CD14-positive monocyte (primary cell): ENCODE measurements around the gene TACR1. TPM values are rescaled to one million over a fixed set of nuclear protein-coding genes. Genes with fewer than 3 reads are reported as not detected.

ENCODE experiments used
- DNase-seq, 3 donors: peaks; one replicate each; pipeline ENCODE4 v3.0.0-alpha.2; 2011 to 2022
- H2AFZ ChIP-seq: 2 replicates; pipeline ENCODE4 v1.6.0; 2012; ENCODE audit warnings: mild to moderate bottlenecking, low read depth, low read length, inconsistent platforms; ENCODE audit not compliant: insufficient read depth, poor library complexity, severe bottlenecking
- H3K27ac ChIP-seq, 2 donors: 1 replicate in 1 of 2; 2 replicates in 1 of 2; pipeline ENCODE4 v1.5.1; 2012 to 2013; ENCODE audit warnings: low read length in 2 of 2, control low read depth in 1 of 2, inconsistent platforms in 1 of 2, low read depth in 1 of 2, mild to moderate bottlenecking in 1 of 2
- H3K27me3 ChIP-seq, 2 donors: one replicate each; pipeline versions ENCODE4 v1.6.0 to v1.6.1; 2011 to 2013; ENCODE audit warnings: low read length in 2 of 2; ENCODE audit not compliant: control insufficient read depth in 2 of 2, insufficient read depth in 2 of 2
- H3K36me3 ChIP-seq, 2 donors: replicated peaks in 1 of 2; 1 replicate in 1 of 2; 2 replicates in 1 of 2; pipeline versions ENCODE4 v1.5.1 to v1.6.1; 2012 to 2013; ENCODE audit warnings: low read length in 2 of 2, control low read depth in 1 of 2, inconsistent platforms in 1 of 2, mild to moderate bottlenecking in 1 of 2; ENCODE audit not compliant: insufficient read depth in 2 of 2, control insufficient read depth in 1 of 2
- H3K4me1 ChIP-seq, 2 donors: 1 replicate in 1 of 2; 2 replicates in 1 of 2; pipeline versions ENCODE4 v1.5.1 to v1.6.1; 2012 to 2013; ENCODE audit warnings: low read length in 2 of 2, control low read depth in 1 of 2, inconsistent platforms in 1 of 2, mild to moderate bottlenecking in 1 of 2, moderate library complexity in 1 of 2; ENCODE audit not compliant: insufficient read depth in 2 of 2, control insufficient read depth in 1 of 2
- H3K4me2 ChIP-seq: replicated peaks from 2 replicates; pipeline ENCODE3; 2012; ENCODE audit warnings: low read length, moderate library complexity, mild to moderate bottlenecking; ENCODE audit not compliant: poor library complexity, severe bottlenecking; ENCODE audit errors: extremely low read depth
- H3K4me3 ChIP-seq, 3 experiments: fragments of 200-600 bp in 1 of 3; sonication (generic) in 1 of 3; replicated peaks in 1 of 3; 1 replicate in 2 of 3; 2 replicates in 1 of 3; pipeline ENCODE4 v1.5.1; 2011 to 2013; ENCODE audit warnings: low read length in 3 of 3, mild to moderate bottlenecking in 3 of 3, control low read depth in 2 of 3, low read depth in 2 of 3, inconsistent platforms in 1 of 3, moderate library complexity in 1 of 3
- H3K79me2 ChIP-seq: 2 replicates; pipeline ENCODE4 v1.6.0; 2012; ENCODE audit warnings: mild to moderate bottlenecking, control low read depth, inconsistent platforms, low read length, moderate library complexity; ENCODE audit not compliant: insufficient read depth
- H3K9ac ChIP-seq: 2 replicates; pipeline ENCODE4 v1.6.0; 2017; ENCODE audit warnings: low read length, mild to moderate bottlenecking; ENCODE audit not compliant: insufficient read depth, poor library complexity, severe bottlenecking
- H3K9me3 ChIP-seq, 2 donors: replicated peaks in 1 of 2; 1 replicate in 1 of 2; 2 replicates in 1 of 2; pipeline versions ENCODE4 v1.5.1 to v1.6.1; 2012 to 2013; ENCODE audit warnings: low read length in 2 of 2, control low read depth in 1 of 2; ENCODE audit not compliant: control insufficient read depth in 1 of 2, insufficient read depth in 1 of 2
- H4K20me1 ChIP-seq: 2 replicates; pipeline ENCODE4 v1.6.0; 2012; ENCODE audit warnings: mild to moderate bottlenecking, low read length, control low read depth, moderate library complexity; ENCODE audit not compliant: insufficient read depth
- H3K27ac Mint-ChIP-seq, 7 donors: one replicate each; pipeline ENCODE4 v1.8.0; 2020; ENCODE audit warnings: mild to moderate bottlenecking in 7 of 7, mixed read lengths in 7 of 7, moderate library complexity in 6 of 7, inconsistent platforms in 2 of 7
- H3K27me3 Mint-ChIP-seq, 3 donors: one replicate each; pipeline ENCODE4 v1.8.0; 2021 to 2022; ENCODE audit warnings: low read depth in 3 of 3, mild to moderate bottlenecking in 3 of 3, mixed read lengths in 3 of 3, moderate library complexity in 3 of 3, inconsistent platforms in 1 of 3
- H3K36me3 Mint-ChIP-seq, 2 donors: one replicate each; pipeline ENCODE4 v1.8.0; 2020; ENCODE audit warnings: mixed read lengths in 2 of 2, inconsistent platforms in 1 of 2, mild to moderate bottlenecking in 1 of 2
- H3K4me1 Mint-ChIP-seq: one replicate; pipeline ENCODE4 v1.8.0; 2020; ENCODE audit warnings: mild to moderate bottlenecking, mixed read lengths
- H3K4me3 Mint-ChIP-seq, 2 donors: one replicate each; pipeline ENCODE4 v1.8.0; 2020; ENCODE audit warnings: mild to moderate bottlenecking in 2 of 2, mixed read lengths in 2 of 2, moderate library complexity in 1 of 2
- H3K9me3 Mint-ChIP-seq, 7 donors: one replicate each; pipeline ENCODE4 v1.8.0; 2020 to 2022; ENCODE audit warnings: mixed read lengths in 7 of 7, mild to moderate bottlenecking in 6 of 7, moderate library complexity in 6 of 7, inconsistent platforms in 2 of 7
- CTCF ChIP-seq: fragments of 200-600 bp; IDR thresholded peaks from one replicate; pipeline ENCODE4 v1.8.0; 2022; ENCODE audit warnings: antibody characterized with exemption, mild to moderate bottlenecking
- WGBS: methylation state at CpG from one replicate; pipeline ENCODE4 v1.1.5; 2013; ENCODE audit warnings: missing lambda C conversion rate; ENCODE audit not compliant: insufficient coverage; 5-methylcytosine and 5-hydroxymethylcytosine counted together
- intact Hi-C, 2 donors: fragments of 100-400 bp; cut with micrococcal nuclease; formaldehyde crosslinking; loops; one replicate each; pipeline versions ENCODE4 v1.15.0 to v1.15.1; 2023
- polyA plus RNA-seq, 3 donors: library from polyadenylated mRNA; depleted of rRNA in 1 of 3; unstranded in 2 of 3; stranded (reverse) in 1 of 3; fragments of 300-500 nt in 2 of 3; fragments of >200 nt in 1 of 3; fragmentation: Illumina TruSeq in 2 of 3; gene quantifications; 1 replicate in 2 of 3; 2 replicates in 1 of 3; pipeline ENCODE4 v1.2.3, GENCODE V29; 2012 to 2021

The TACR1 gene
- polyA plus RNA-seq, 3 donors = not detected

DNA sequence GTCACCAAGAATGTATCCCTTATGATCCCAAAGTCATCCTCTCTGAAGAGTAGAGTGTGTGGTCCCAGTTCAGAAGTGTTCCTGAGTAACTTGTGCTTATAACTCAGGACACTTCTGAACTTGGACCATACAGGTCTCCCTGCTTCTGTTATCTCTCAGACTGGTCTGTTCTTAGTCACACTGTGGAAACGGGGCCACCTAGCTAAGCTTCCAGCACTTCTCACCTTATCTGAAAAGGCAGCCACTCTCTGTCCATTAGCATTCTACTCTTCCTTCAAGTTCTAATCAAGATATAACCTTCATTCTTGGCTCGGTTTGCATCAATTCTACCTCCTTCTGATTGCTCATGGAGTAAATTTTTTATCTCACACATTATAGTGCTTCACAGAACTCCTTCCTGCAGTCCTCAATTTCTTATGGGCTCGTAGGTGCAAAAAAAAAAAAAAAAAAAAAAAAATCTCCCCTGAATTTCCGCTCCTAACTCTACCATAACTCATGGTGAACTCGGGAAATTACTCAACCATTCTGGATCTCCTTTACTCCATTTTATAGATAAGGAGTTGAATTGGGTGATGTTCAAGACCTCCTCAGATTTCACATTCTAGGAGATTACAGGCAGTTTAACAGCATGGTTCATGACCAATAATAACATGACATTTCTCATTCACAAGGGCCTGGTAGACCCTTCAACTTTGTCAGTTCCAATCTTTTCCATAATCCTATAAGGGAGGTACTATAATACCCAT lies 108.4 kb downstream of the TACR1 start:
- Histone ChIP-seq H3K4me2 (no peak overlapping the region), H3K9me3 (no peaks in the 10 kb centered on the region), H4K20me1 (no peaks in the 10 kb centered on the region), H3K9ac (no peak overlapping the region), H3K27me3 (no peaks in the 10 kb centered on the region), H2AFZ (no peak overlapping the region), H3K36me3 (no peaks in the 10 kb centered on the region), H3K27ac (no peak overlapping the region), H3K4me1 (no peaks in the 10 kb centered on the region), H3K4me3 (no peak overlapping the region), H3K79me2 (no peaks in the 10 kb centered on the region)
- DNase-seq = no peak
- TF ChIP-seq CTCF = no peak
- H3K9me3 Mint-ChIP-seq = peaks cover 0 to 3% (median 0%) of the 10 kb centered on the region in 7 donors
- intact Hi-C loops = no loop called here
- H3K36me3 Mint-ChIP-seq = no peaks in the 10 kb centered on the region
- H3K27ac Mint-ChIP-seq = no peak overlapping the region
- no peak overlapping the region for H3K4me3 Mint-ChIP-seq
- H3K27me3 Mint-ChIP-seq = peaks cover 0 to 4% (median 4%) of the 10 kb centered on the region in 3 donors
- H3K4me1 Mint-ChIP-seq = no peaks in the 10 kb centered on the region
- 80% methylated on average over 1 of the region's 5 CpGs for WGBS

DNA sequence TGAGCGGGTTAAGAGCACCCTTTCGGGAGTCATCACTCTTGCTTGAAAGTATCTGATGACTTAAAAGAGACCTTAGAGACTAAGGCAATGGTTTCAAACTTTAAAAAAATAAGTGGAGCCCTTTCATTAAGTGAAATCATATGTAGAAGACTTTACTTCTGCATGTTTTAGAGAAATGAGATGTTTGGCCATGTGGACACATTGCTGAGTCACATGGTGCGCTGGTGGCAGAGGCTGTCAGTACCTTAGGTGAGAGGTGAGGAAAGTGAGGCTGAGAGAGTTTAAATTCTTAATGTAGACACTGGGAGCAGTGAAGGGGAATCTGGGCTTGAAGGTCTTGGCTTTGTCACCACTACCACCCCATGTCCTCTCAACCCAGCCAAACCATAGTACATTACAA lies 109.8 kb downstream of the TACR1 start:
- Histone ChIP-seq H3K4me2 (no peak overlapping the region), H4K20me1 (no peaks in the 10 kb centered on the region), H3K27ac (no peak overlapping the region), H3K9ac (no peak overlapping the region), H3K4me3 (no peak overlapping the region), H3K9me3 (no peaks in the 10 kb centered on the region), H2AFZ (no peak overlapping the region), H3K79me2 (no peaks in the 10 kb centered on the region), H3K36me3 (no peaks in the 10 kb centered on the region), H3K4me1 (no peaks in the 10 kb centered on the region), H3K27me3 (no peaks in the 10 kb centered on the region)
- 100% methylated on average over 2 of the region's 3 CpGs for WGBS
- Mint-ChIP-seq H3K4me3 (no peak overlapping the region), H3K27ac (peak overlapping the region in 1 of 7 donors; percentile 24), H3K36me3 (no peaks in the 10 kb centered on the region), H3K27me3 (peaks cover 0 to 4% (median 4%) of the 10 kb centered on the region in 3 donors), H3K9me3 (peaks cover 0 to 5% (median 3%) of the 10 kb centered on the region in 7 donors), H3K4me1 (peaks cover 2% of the 10 kb centered on the region)
- no peak for TF ChIP-seq CTCF
- intact Hi-C loops = no loop called here
- DNase-seq = no peak
